Mesenchymal stem cell (in vitro differentiated cells and primary cell): ENCODE results near the gene DLEC1.

Source experiments
- DNase-seq: peaks from one replicate; pipeline ENCODE4 v3.0.0-alpha.2; 2013
- H2AFZ ChIP-seq: one replicate; pipeline ENCODE4 v1.6.1; 2013; ENCODE audit warnings: low read depth, mild to moderate bottlenecking, control low read depth, inconsistent platforms, low read length, moderate library complexity
- H2AK5ac ChIP-seq: 2 replicates; pipeline ENCODE4 v1.6.1; 2013; ENCODE audit warnings: low read length, moderate library complexity, mild to moderate bottlenecking, inconsistent platforms; ENCODE audit not compliant: severe bottlenecking
- H2BK120ac ChIP-seq: one replicate; pipeline ENCODE4 v1.6.1; 2013; ENCODE audit warnings: low read depth, mild to moderate bottlenecking, inconsistent platforms, low read length, moderate library complexity
- H2BK12ac ChIP-seq, 2 experiments: one replicate each; pipeline ENCODE4 v1.6.1; 2013; ENCODE audit warnings: inconsistent platforms in 2 of 2, low read length in 2 of 2, mild to moderate bottlenecking in 2 of 2, moderate library complexity in 2 of 2, control low read depth in 1 of 2
- H2BK15ac ChIP-seq: one replicate; pipeline ENCODE4 v1.6.1; 2013; ENCODE audit warnings: mild to moderate bottlenecking, low read depth, inconsistent platforms; ENCODE audit not compliant: poor library complexity, severe bottlenecking
- H2BK5ac ChIP-seq: 2 replicates; pipeline ENCODE4 v1.6.1; 2013; ENCODE audit warnings: low read depth, mild to moderate bottlenecking, low read length, control low read depth, inconsistent platforms; ENCODE audit not compliant: poor library complexity, severe bottlenecking
- H3K14ac ChIP-seq, 2 experiments: one replicate each; pipeline ENCODE4 v1.6.1; 2013; ENCODE audit warnings: inconsistent platforms in 2 of 2, low read length in 2 of 2, control low read depth in 1 of 2, mild to moderate bottlenecking in 1 of 2, moderate library complexity in 1 of 2
- H3K18ac ChIP-seq, 2 experiments: one replicate each; pipeline ENCODE4 v1.6.1; 2013; ENCODE audit warnings: inconsistent platforms in 2 of 2, low read length in 2 of 2, control low read depth in 1 of 2, low read depth in 1 of 2, mild to moderate bottlenecking in 1 of 2
- H3K23ac ChIP-seq, 2 experiments: one replicate each; pipeline ENCODE4 v1.6.1; 2013; ENCODE audit warnings: inconsistent platforms in 2 of 2, low read length in 2 of 2, mild to moderate bottlenecking in 2 of 2, moderate library complexity in 2 of 2, control low read depth in 1 of 2
- H3K27ac ChIP-seq: 2 replicates; pipeline ENCODE4 v1.5.1; 2013; ENCODE audit warnings: mild to moderate bottlenecking, moderate library complexity, low read length, control low read depth, inconsistent platforms; ENCODE audit not compliant: poor library complexity, severe bottlenecking
- H3K27me3 ChIP-seq, 2 experiments: 2 replicates each; pipeline versions ENCODE4 v1.6.1 to v1.7.0; 2013; ENCODE audit warnings: low read length in 2 of 2, mild to moderate bottlenecking in 2 of 2, moderate library complexity in 2 of 2, control low read depth in 1 of 2, inconsistent platforms in 1 of 2; ENCODE audit not compliant: control insufficient read depth in 1 of 2, insufficient read depth in 1 of 2
- H3K36me3 ChIP-seq, 2 experiments: 2 replicates each; pipeline versions ENCODE4 v1.6.1 to v1.7.0; 2013; ENCODE audit warnings: low read length in 2 of 2, control low read depth in 1 of 2, inconsistent platforms in 1 of 2, low read depth in 1 of 2, mild to moderate bottlenecking in 1 of 2; ENCODE audit not compliant: insufficient read depth in 2 of 2, control insufficient read depth in 1 of 2
- H3K4ac ChIP-seq, 2 experiments: one replicate each; pipeline ENCODE4 v1.6.1; 2013; ENCODE audit warnings: inconsistent platforms in 2 of 2, low read length in 2 of 2, mild to moderate bottlenecking in 2 of 2, moderate library complexity in 2 of 2, control low read depth in 1 of 2, low read depth in 1 of 2
- H3K4me1 ChIP-seq: 2 replicates; pipeline ENCODE4 v1.6.1; 2013; ENCODE audit warnings: low read depth, low read length, control low read depth; ENCODE audit not compliant: control insufficient read depth, insufficient read depth
- H3K4me2 ChIP-seq: 2 replicates; pipeline ENCODE4 v1.6.1; 2013; ENCODE audit warnings: low read length, mild to moderate bottlenecking, inconsistent platforms; ENCODE audit not compliant: poor library complexity, severe bottlenecking
- H3K4me3 ChIP-seq, 2 experiments: 2 replicates each; pipeline versions ENCODE4 v1.5.1 to v1.7.0; 2013; ENCODE audit warnings: low read length in 2 of 2, mild to moderate bottlenecking in 2 of 2, control low read depth in 1 of 2, low read depth in 1 of 2; ENCODE audit not compliant: insufficient read depth in 1 of 2
- H3K79me1 ChIP-seq: replicated peaks from 2 replicates; pipeline ENCODE4 v1.6.1; 2013; ENCODE audit warnings: mild to moderate bottlenecking, control low read depth, low read length, inconsistent platforms; ENCODE audit not compliant: poor library complexity, severe bottlenecking
- H3K9ac ChIP-seq: 2 replicates; pipeline ENCODE4 v1.7.0; 2013; ENCODE audit warnings: mild to moderate bottlenecking, low read length, moderate library complexity
- H3K9me3 ChIP-seq: 2 replicates; pipeline ENCODE4 v1.7.0; 2013; ENCODE audit warnings: mild to moderate bottlenecking, low read length; ENCODE audit not compliant: control insufficient read depth
- H4K8ac ChIP-seq: one replicate; pipeline ENCODE4 v1.6.1; 2013; ENCODE audit warnings: inconsistent platforms, mild to moderate bottlenecking, low read length, moderate library complexity
- H4K91ac ChIP-seq: one replicate; pipeline ENCODE4 v1.6.1; 2013; ENCODE audit warnings: mild to moderate bottlenecking, low read length, inconsistent platforms
- WGBS: methylation state at CpG from one replicate; pipeline ENCODE4 v1.1.7; 2013; ENCODE audit warnings: mixed read lengths; 5-methylcytosine and 5-hydroxymethylcytosine counted together

The DLEC1 gene

GRCh38 chr3:37993820-37994638 is 45.0 kb upstream of the DLEC1 start:
- Histone ChIP-seq H2AFZ (peak overlapping the region; percentile 78), H3K18ac (peak overlapping the region; percentile 94 to 95), H4K91ac (peak overlapping the region; percentile 77), H3K27me3 (peaks cover 0 to 31% of the 10 kb centered on the region in 2 experiments), H3K4me1 (peaks cover 17% of the 10 kb centered on the region), H3K4ac (peak overlapping the region; percentile 88 to 98), H2BK120ac (no peak overlapping the region), H2BK12ac (peak overlapping the region in 1 of 2 experiments; percentile 40), H2BK5ac (no peak overlapping the region), H3K14ac (peak overlapping the region in 1 of 2 experiments; percentile 90), H3K9me3 (no peaks in the 10 kb centered on the region), H3K4me3 (peak overlapping the region; percentile 55 to 89), H2AK5ac (no peak overlapping the region), H2BK15ac (peak overlapping the region; percentile 91), H3K36me3 (peaks cover 2 to 20% of the 10 kb centered on the region in 2 experiments), H3K9ac (peak overlapping the region; percentile 95), H3K79me1 (no peaks in the 10 kb centered on the region), H3K4me2 (peak overlapping the region; percentile 63), H4K8ac (peak overlapping the region; percentile 97), H3K23ac (peak overlapping the region in 1 of 2 experiments; percentile 96), H3K27ac (no peak overlapping the region)
- DNase-seq, result peak; percentile 53
- WGBS, result 25% methylated on average over 42 of the region's 49 CpGs

- 78% methylated on average over 1 of the region's 2 CpGs for WGBS
- H3K36me3 ChIP-seq, result peaks cover 2 to 24% of the 10 kb centered on the region in 2 experiments
- no peak overlapping the region for H3K14ac ChIP-seq
- peaks cover 0 to 31% of the 10 kb centered on the region in 2 experiments for H3K27me3 ChIP-seq
- no peak overlapping the region for H3K4ac ChIP-seq
- H2AFZ ChIP-seq, result no peak overlapping the region
- H3K23ac ChIP-seq, result no peak overlapping the region
- no peak overlapping the region for H3K18ac ChIP-seq
- H2AK5ac ChIP-seq, result no peak overlapping the region
- no peak overlapping the region for H3K4me2 ChIP-seq
- DNase-seq, result no peak
- H3K9ac ChIP-seq, result peak overlapping the region; percentile 95
- H3K4me1 ChIP-seq, result peaks cover 20% of the 10 kb centered on the region
- H2BK15ac ChIP-seq, result no peak overlapping the region
- H2BK12ac ChIP-seq, result no peak overlapping the region
- H2BK5ac ChIP-seq, result no peak overlapping the region
- no peak overlapping the region for H2BK120ac ChIP-seq
- no peaks in the 10 kb centered on the region for H3K9me3 ChIP-seq
- H3K79me1 ChIP-seq, result no peaks in the 10 kb centered on the region
- H4K91ac ChIP-seq, result no peak overlapping the region
- no peak overlapping the region for H4K8ac ChIP-seq
- H3K4me3 ChIP-seq, result peak overlapping the region in 1 of 2 experiments; percentile 89
- H3K27ac ChIP-seq, result no peak overlapping the region
Observed at GRCh38 chr3:37994639-37994972, 44.4 kb upstream of the DLEC1 start.

GRCh38 chr3:37995652-37996641 is 43.1 kb upstream of the DLEC1 start:
- no peak overlapping the region for H2AK5ac ChIP-seq
- H3K27ac ChIP-seq, result no peak overlapping the region
- H3K4me3 ChIP-seq, result no peak overlapping the region
- H2BK5ac ChIP-seq, result no peak overlapping the region
- DNase-seq, result no peak
- H3K36me3 ChIP-seq, result peaks cover 3 to 32% of the 10 kb centered on the region in 2 experiments
- no peaks in the 10 kb centered on the region for H3K9me3 ChIP-seq
- no peak overlapping the region for H2BK120ac ChIP-seq
- no peak overlapping the region for H2BK12ac ChIP-seq
- H3K4me2 ChIP-seq, result no peak overlapping the region
- H3K18ac ChIP-seq, result no peak overlapping the region
- H3K4ac ChIP-seq, result no peak overlapping the region
- H2AFZ ChIP-seq, result no peak overlapping the region
- H2BK15ac ChIP-seq, result no peak overlapping the region
- no peak overlapping the region for H3K9ac ChIP-seq
- no peaks in the 10 kb centered on the region for H3K79me1 ChIP-seq
- WGBS, result 90% methylated on average over 10 of the region's 10 CpGs
- peak overlapping the region in 1 of 2 experiments; percentile 41 for H3K14ac ChIP-seq
- no peak overlapping the region for H4K8ac ChIP-seq
- no peak overlapping the region for H4K91ac ChIP-seq
- H3K27me3 ChIP-seq, result peaks cover 0 to 24% of the 10 kb centered on the region in 2 experiments
- H3K23ac ChIP-seq, result no peak overlapping the region
- peaks cover 19% of the 10 kb centered on the region for H3K4me1 ChIP-seq
